RWPE2 (cell line): ENCODE results near the gene ST3GAL3.
A peak's percentile ranks its signal among the peaks of the same experiment; 100 is the strongest.

Source experiments
- ATAC-seq: fragments of 200-7000 bp; cut with Tn5 transposase; 3 replicates; pipeline ENCODE4 v1.9.1; 2021; ENCODE audit warnings: low read depth
- DNase-seq: peaks from one replicate; pipeline ENCODE4 v3.0.0-alpha.2; 2020; ENCODE audit warnings: low spot score
- H3K27ac ChIP-seq: fragments of 450-650 bp; 2 replicates; pipeline ENCODE4 v1.5.1; 2017; ENCODE audit warnings: mild to moderate bottlenecking; ENCODE audit not compliant: poor library complexity, severe bottlenecking
- H3K27me3 ChIP-seq: fragments of 250-450 bp; sonication (Bioruptor Pico); 2 replicates; pipeline ENCODE4 v1.5.1; 2021; ENCODE audit warnings: mild to moderate bottlenecking, moderate library complexity; ENCODE audit not compliant: insufficient read depth, poor library complexity, severe bottlenecking
- H3K36me3 ChIP-seq: fragments of 250-450 bp; sonication (Bioruptor Pico); 2 replicates; pipeline ENCODE4 v1.5.1; 2020; ENCODE audit warnings: low read depth, mild to moderate bottlenecking, moderate library complexity
- H3K4me1 ChIP-seq: fragments of 250-450 bp; sonication (Bioruptor Pico); 2 replicates; pipeline ENCODE4 v1.5.1; 2021; ENCODE audit warnings: mild to moderate bottlenecking, moderate library complexity; ENCODE audit not compliant: insufficient read depth, poor library complexity, severe bottlenecking
- H3K4me3 ChIP-seq: fragments of 250-450 bp; sonication (Bioruptor Pico); 2 replicates; pipeline ENCODE4 v1.5.1; 2021; ENCODE audit warnings: mild to moderate bottlenecking, moderate library complexity; ENCODE audit not compliant: severe bottlenecking
- H3K9me3 ChIP-seq: fragments of 250-450 bp; sonication (Bioruptor Pico); 2 replicates; pipeline ENCODE4 v1.5.1; 2021; ENCODE audit warnings: mild to moderate bottlenecking, moderate library complexity; ENCODE audit not compliant: severe bottlenecking
- TF ChIP-seq, protein P1 (sequence below): fragments of 450-650 bp; IDR thresholded peaks from one replicate; pipeline ENCODE4 v1.5.1; 2017; ENCODE audit warnings: mild to moderate bottlenecking, moderate library complexity; ENCODE audit not compliant: poor library complexity, severe bottlenecking

ST3GAL3 gene

DNA sequence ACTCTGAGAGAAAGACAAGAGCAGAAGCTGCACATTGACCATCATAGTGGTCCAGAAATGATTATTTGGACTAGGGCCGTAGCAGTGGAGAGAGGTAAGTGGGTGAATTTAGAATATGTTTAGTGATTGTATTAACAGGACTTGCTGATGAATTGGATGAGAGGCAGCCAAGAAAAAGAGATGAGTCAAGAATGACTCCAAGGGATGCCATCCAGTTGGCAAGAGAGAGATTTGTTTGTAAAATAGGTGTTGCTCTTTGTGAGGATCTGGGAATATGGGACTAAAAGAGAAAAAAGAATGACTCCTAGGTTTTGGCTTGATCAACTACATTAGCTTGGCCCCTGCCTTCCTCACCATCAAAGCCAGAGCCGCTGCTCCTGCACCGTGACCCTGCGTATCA is 172.1 kb downstream of the ST3GAL3 start:
- Histone ChIP-seq H3K9me3 (no peaks in the 10 kb centered on the region), H3K27ac (peak overlapping the region; percentile 50), H3K4me3 (no peak overlapping the region), H3K4me1 (peaks cover 20% of the 10 kb centered on the region), H3K36me3 (no peaks in the 10 kb centered on the region), H3K27me3 (no peaks in the 10 kb centered on the region)
- TF ChIP-seq, protein P1, sequence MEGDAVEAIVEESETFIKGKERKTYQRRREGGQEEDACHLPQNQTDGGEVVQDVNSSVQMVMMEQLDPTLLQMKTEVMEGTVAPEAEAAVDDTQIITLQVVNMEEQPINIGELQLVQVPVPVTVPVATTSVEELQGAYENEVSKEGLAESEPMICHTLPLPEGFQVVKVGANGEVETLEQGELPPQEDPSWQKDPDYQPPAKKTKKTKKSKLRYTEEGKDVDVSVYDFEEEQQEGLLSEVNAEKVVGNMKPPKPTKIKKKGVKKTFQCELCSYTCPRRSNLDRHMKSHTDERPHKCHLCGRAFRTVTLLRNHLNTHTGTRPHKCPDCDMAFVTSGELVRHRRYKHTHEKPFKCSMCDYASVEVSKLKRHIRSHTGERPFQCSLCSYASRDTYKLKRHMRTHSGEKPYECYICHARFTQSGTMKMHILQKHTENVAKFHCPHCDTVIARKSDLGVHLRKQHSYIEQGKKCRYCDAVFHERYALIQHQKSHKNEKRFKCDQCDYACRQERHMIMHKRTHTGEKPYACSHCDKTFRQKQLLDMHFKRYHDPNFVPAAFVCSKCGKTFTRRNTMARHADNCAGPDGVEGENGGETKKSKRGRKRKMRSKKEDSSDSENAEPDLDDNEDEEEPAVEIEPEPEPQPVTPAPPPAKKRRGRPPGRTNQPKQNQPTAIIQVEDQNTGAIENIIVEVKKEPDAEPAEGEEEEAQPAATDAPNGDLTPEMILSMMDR: no peak
- DNase-seq (no peak), ATAC-seq (peak; percentile 88)

- no peak overlapping the region for H3K4me3 ChIP-seq
- peak overlapping the region; percentile 50 for H3K27ac ChIP-seq
- TF ChIP-seq, protein P1: no peak
- DNase-seq (no peak), ATAC-seq (no peak)
- H3K36me3 ChIP-seq: no peaks in the 10 kb centered on the region
- no peaks in the 10 kb centered on the region for H3K9me3 ChIP-seq
- H3K27me3 ChIP-seq: no peaks in the 10 kb centered on the region
- H3K4me1 ChIP-seq: peaks cover 26% of the 10 kb centered on the region
Observed at GRCh38 chr1:43879996-43880395, 172.7 kb downstream of the ST3GAL3 start.

DNA sequence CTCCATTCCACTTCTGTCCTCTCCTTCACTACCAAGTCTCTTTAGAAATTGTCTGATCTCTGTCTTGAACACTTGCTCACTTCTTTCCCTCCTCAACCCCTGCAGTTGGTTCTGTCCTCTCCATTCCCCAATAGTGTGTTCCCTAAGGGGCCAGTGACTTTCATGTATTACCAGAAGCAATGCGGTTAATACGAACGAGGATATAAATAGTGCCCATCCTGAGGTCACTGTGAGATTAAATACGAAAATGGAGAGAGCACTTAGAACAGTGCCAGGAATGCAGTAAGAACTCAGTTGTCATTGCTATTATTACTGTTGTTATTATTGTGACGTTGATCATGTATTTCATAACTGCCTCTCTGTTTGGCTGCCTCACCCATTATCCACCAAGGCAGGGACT is 173.3 kb downstream of the ST3GAL3 start:
- Histone ChIP-seq H3K4me3 (no peak overlapping the region), H3K27ac (no peak overlapping the region), H3K36me3 (no peaks in the 10 kb centered on the region), H3K27me3 (no peaks in the 10 kb centered on the region), H3K9me3 (no peaks in the 10 kb centered on the region), H3K4me1 (peaks cover 30% of the 10 kb centered on the region)
- ATAC-seq: no peak
- TF ChIP-seq, protein P1: no peak
- DNase-seq: no peak

- ATAC-seq: no peak
- DNase-seq: no peak
Observed at GRCh38 chr1:43881415-43881814, 174.1 kb downstream of the ST3GAL3 start.

GRCh38 chr1:43882763-43883162 is 175.4 kb downstream of the ST3GAL3 start:
- no peak overlapping the region for H3K4me3 ChIP-seq
- no peak for ATAC-seq
- TF ChIP-seq, protein P1: no peak
- no peaks in the 10 kb centered on the region for H3K36me3 ChIP-seq
- no peak overlapping the region for H3K27ac ChIP-seq
- H3K4me1 ChIP-seq: peaks cover 42% of the 10 kb centered on the region
- DNase-seq: no peak
- H3K9me3 ChIP-seq: no peaks in the 10 kb centered on the region
- no peaks in the 10 kb centered on the region for H3K27me3 ChIP-seq

More at GRCh38 chr1:43881415-43881814, 174.1 kb downstream of the ST3GAL3 start:
- Histone ChIP-seq H3K36me3 (no peaks in the 10 kb centered on the region), H3K27me3 (no peaks in the 10 kb centered on the region), H3K27ac (no peak overlapping the region), H3K4me3 (no peak overlapping the region), H3K4me1 (peaks cover 36% of the 10 kb centered on the region), H3K9me3 (no peaks in the 10 kb centered on the region)
- TF ChIP-seq, protein P1: no peak
